Activated CD4-positive, CD25-positive, alpha-beta regulatory T cell treated with anti-CD3 and anti-CD28 coated beads, Interleukin-2, amount 50 U/mL, for 72 hours (primary cell): ENCODE data around the gene ACAP1.

ENCODE experiments used
- DNase-seq: peaks from one replicate; pipeline ENCODE4 v3.0.0; 2021

ACAP1 gene, protein sequence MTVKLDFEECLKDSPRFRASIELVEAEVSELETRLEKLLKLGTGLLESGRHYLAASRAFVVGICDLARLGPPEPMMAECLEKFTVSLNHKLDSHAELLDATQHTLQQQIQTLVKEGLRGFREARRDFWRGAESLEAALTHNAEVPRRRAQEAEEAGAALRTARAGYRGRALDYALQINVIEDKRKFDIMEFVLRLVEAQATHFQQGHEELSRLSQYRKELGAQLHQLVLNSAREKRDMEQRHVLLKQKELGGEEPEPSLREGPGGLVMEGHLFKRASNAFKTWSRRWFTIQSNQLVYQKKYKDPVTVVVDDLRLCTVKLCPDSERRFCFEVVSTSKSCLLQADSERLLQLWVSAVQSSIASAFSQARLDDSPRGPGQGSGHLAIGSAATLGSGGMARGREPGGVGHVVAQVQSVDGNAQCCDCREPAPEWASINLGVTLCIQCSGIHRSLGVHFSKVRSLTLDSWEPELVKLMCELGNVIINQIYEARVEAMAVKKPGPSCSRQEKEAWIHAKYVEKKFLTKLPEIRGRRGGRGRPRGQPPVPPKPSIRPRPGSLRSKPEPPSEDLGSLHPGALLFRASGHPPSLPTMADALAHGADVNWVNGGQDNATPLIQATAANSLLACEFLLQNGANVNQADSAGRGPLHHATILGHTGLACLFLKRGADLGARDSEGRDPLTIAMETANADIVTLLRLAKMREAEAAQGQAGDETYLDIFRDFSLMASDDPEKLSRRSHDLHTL

DNA sequence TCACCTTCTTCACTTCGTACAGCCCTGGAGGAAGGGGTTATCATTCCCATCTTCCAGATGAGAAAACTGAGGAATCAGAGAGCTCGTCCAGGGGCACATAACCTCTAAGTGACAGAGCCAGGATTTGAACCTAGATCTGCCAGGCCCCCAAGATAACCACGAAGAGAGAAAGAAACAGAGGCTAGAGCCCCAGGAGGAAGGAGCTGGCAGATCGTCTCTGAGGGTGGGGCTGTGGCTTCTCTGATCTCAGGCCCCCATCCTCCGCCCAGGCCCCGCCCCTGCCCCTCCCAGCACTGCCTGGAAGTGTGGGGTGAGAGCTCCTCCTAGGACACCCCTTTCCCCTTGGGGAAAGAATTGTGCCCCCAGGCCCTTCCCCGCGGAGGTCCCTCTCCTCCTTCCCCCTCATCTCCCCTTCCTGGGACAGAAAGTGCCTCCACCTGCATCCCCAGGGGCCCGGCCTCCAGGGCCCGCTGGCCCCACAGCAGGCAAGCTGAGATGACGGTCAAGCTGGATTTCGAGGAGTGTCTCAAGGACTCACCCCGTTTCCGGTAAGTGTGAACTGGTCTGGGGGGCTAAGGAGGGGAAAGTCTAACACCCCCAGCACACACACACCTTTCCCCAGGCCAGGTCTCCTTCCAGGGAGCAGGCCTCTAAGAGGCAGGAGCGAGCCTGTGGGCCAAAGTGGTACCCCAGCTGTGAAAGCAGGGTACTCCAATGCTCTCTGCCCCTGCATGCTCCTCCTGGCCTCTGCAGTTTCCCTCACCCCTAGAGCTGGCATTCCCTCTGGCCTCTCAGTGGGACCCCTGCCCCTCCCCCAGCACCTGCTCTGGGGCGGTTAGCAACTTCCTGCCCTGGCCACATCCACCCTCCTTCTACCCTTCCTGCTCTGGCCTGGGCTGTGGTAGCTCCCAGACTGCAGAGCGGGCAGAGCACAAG is at the start of gene ACAP1:
ACAP1 (plus strand) TSS at position 290 of the 936 bp plus-strand sequence; CDS start at position 496, 206 bp downstream.
- DNase-seq: peak; percentile 74

GRCh38 chr17:7289256-7290032 is 46.9 kb upstream of the ACAP1 start:
- DNase-seq: no peak

- no peak for DNase-seq
Measured at GRCh38 chr17:7290166-7290565, 46.2 kb upstream of the ACAP1 start.

DNA sequence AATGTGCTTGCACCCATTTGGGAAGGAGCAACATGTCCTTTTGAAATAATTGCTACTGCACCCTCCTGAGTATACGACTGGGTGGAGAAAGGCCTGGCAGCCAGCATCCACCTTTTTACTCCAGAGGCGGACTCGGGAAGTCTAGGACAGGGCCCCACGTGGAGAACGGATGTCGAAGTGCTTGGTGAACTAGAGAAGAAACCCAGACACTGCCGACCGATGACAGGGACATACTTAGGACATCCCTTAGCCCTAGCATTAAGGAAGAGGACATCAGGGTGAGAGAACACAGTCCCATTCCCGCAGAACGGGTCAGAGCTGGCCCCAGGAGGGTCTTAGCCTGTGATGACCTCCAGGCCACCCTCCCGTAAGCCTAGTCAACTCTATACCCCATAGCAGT is 45.6 kb upstream of the ACAP1 start:
- DNase-seq: no peak

DNA sequence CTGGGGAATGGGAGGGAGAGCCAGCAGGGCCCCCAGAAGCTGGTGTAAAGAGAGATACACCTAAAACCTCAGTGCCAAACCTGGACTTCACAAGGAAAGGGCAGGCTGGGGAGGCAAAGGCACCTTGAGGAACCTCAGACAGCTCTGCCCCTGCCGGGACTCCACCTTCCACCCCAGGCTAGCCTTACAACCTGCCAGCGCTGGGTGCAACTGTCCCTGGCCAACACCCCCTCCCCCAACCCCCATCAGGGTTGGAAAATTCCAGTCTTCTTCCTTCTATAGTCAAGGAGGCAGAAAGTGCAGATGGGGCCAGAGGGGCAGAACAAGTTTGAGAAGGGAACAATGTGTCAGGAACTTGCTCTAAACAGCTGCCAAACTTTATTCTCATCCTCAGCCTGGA is 44.1 kb upstream of the ACAP1 start:
- no peak for DNase-seq

DNA sequence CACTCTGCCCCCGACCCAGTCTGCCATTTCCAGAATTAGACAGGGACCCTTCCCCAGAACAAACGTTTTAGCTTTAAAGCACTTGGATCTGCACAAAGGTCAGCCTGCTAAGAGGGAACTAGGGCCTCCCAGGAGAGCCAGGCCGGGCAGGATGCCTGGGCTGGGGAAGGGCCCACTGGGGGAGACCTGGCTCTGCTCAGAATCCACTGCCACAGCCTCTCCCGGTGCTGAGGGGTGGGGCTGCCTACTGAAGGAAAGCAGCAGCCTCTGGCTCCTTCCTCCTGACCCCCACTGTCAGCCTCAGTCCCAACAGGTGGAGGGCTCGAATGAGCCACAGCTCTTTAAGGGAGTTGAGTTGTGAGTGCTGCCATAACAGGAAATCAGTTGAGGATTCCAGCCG is 43.6 kb upstream of the ACAP1 start:
- DNase-seq: no peak

- no peak for DNase-seq
Measured at GRCh38 chr17:7293159-7293558, 43.2 kb upstream of the ACAP1 start.

DNA sequence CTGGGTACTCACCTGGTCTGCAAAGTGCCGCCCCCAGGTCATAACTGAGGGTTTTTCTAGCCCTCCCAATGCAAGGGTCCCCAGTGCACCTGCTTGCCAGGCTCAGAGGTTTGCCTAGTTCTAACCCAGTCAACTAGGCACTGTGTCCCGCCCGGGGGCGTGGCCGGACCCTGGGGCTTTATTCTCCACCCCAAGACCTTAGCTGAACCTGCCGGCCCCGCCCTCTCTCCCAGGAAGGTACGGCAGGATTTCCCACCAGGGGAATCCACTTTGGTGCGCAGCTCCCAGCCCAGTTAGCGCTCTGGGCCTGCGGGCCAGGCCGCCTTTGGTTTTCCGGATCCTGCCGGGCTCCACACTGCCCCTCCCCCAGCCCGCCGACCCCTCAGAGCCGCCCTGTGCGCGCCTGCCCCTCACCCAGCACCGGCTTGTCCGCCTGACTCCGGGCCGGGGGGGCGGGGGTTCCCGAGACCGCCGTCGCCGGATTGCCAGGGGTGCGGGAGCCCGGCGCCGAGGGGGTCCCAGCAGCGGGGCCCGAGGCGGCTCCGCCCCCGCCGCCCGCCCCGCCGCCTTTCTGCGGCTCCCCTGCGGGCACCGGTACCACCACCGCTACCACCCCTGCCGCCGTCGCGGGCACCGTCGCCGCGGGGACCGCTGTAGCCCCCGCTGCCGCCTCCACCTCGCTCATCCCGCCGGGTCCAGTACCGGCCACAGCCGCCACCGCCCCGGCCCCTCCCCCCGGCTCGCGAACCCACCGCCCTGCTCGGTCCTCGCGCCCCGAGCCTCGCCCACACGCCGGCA is 42.3 kb upstream of the ACAP1 start:
- DNase-seq: no peak

DNA sequence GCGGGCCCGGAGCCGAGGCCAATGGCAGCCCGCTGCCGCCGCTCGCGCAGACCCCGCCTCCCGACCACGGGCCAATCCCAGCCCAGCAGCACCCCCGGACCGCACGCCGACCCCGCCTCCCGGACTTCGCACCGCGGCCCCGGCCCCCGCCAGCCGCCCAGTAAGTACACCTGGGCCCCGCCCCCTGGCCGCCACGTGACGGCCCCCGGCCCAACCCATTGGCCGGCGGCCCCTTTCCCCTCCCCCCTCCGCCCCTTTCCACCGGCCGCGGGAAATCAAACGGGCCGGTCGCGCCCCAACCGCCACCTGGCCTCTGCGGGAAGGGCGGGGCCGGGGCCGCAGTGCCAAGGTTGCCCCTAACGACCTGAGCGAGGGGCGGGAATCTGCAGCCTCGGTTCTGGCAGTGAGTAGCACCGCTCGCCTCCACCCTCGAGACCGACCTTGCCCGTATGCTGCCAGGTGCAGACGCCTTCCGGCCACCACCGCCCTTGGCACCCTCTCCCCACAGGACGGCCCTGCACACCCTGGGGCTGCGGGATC is 41.6 kb upstream of the ACAP1 start, which contains the start of gene YBX2:
YBX2 (minus strand) TSS at position 26 of the 540 bp plus-strand sequence. CDS start 139 bp downstream, outside the sequence.
- DNase-seq: peak; percentile 64

GRCh38 chr17:7295230-7296180 is 40.8 kb upstream of the ACAP1 start:
- DNase-seq: no peak

DNA sequence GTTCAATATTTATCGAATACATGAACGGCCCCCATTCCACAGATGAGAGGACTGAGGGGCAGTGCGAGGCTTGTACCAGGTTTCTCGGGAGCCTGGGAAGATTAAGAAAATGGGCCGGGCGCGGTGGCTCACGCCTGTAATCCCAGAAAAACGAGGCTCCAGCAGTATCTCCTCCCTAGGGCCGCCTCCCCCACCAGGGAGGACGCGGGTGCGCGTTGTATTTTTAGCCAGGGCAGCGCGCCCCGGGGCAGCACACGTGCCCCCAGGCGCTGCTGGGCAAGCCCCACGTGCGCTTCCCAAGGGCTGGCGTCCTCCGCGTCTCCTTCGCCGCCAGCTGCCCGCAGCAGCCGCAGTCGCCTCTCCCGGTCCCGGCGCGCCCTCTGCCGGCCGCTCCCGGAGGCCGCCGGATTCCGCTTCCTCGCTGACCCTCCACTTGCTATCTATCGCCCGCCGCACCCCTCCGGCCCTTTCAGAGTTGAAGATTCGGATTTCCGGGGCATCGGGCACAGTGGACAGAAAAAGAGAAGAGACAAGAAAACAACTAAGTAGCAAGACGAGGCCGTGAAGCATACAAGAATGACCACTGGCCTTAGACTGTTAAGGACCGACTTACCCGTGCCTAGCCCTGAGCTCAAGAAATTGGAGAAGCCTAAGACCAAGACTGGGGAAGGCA is 40.0 kb upstream of the ACAP1 start:
- DNase-seq: peak; percentile 85

DNA sequence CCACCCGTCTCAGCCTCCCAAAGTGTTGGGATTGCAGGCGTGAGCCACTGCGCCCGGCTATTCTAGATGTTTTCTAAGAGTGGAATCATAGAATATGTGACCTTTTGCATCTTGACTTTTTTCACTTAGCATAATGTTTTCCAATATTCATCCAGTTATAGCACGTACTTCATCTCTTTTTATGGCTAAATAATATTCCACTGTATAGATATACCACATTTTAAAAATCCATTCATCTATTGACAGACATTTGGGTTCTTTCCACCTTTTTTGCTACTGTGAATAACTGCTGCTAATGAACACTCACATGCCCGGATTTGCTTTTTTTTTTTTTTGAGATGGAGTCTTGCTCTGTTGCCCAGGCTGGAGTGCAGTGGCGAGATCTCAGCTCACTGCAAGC is 32.1 kb upstream of the ACAP1 start:
- no peak for DNase-seq

- peak; percentile 100 for DNase-seq
Measured at GRCh38 chr17:7306911-7307685, 29.2 kb upstream of the ACAP1 start, which contains the start of gene EIF5A. TSS of gene EIF5A (plus strand) at chr17:7307628. CDS start at chr17:7309636, 2,008 bp downstream.

DNA sequence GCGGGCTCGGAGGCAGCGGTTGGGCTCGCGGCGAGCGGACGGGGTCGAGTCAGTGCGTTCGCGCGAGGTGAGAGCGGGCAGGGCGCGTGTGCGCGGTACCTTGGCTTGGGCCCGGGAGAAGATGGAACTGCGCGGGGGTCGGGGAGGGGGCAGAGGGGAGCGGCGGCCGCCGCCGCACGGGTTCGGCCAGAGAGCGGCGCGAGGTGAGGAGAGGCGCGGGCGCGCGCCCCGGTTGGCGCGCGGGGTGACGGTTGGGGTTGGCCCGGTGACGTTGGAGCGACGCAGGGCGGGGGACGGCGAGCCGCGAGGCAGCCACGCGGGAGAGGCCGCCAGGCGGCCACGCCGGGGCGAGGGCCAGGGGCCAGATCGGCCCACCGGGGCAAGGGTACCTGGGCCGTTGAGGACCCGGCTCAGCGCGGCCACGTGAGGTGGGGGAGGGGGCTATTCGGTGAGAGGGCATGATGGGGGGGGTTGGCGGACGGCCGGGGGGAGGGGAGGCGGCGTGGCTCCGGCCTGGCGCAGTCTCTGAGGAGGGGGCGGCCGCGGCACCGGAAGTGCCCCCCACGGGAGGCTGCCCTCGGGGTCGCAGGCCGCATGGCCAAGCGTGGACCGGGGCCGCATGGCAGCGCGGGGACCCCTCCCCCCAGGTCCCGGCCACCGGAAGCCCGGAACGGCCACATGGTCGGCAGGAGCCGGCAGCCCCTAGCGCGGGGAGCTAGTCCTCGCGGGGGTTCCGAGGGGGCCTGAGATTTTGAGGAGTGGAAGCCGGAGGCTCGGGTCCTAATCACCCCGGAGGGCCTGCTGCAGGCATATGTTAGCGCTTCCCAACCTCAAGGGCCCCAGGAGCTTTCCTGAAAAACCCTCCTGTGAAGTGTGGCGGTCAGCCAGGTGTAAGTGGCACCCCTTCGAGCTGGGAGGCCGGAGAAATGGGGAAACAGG is 28.4 kb upstream of the ACAP1 start:
- DNase-seq: peak; percentile 66

- peak; percentile 72 for DNase-seq
Measured at GRCh38 chr17:7308625-7309433, 27.5 kb upstream of the ACAP1 start.

DNA sequence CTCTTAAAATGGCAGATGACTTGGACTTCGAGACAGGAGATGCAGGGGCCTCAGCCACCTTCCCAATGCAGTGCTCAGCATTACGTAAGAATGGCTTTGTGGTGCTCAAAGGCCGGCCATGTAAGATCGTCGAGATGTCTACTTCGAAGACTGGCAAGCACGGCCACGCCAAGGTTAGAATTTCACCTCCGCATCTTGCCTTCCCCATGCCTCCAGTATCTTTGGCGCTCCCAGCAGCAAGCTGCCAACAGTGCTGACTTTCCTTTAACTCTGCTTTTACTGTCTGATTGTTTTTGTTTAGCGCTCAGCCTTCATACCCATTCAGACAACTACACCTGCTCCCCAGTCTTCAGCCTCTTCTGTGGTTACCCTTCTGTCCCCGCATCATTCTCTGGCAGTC is 26.7 kb upstream of the ACAP1 start:
- DNase-seq: no peak
